Hematopoietic multipotent progenitor cell treated with erythropoietin and hydrocortisone succinate and interleukin-3 and kit ligand, for 15 days (in vitro differentiated cells): ENCODE measurements around the gene WASHC2A.
A peak's percentile ranks its signal among the peaks of the same experiment; 100 is the strongest.
"Not testable (repeated sequence)": the region's sequence is repeated elsewhere in the genome, so short reads cannot be mapped to it uniquely, and the experiment has no call there.

Source experiments
- DNase-seq: peaks from one replicate; pipeline ENCODE4 v3.0.0-alpha.2; 2015; ENCODE audit warnings: low spot score

The WASHC2A gene

GRCh38 chr10:50067546-50068351 is at the start of gene WASHC2A:
TSS of gene WASHC2A (plus strand) at chr10:50067954. CDS start at chr10:50068006, 52 bp downstream.
- DNase-seq = peak; percentile 86

GRCh38 chr10:50019279-50019678 is 48.5 kb upstream of the WASHC2A start:
- DNase-seq = not testable (repeated sequence)

- DNase-seq = not testable (repeated sequence)
Measured at GRCh38 chr10:50020451-50021024, 47.2 kb upstream of the WASHC2A start.

- DNase-seq = no peak
Measured at GRCh38 chr10:50021646-50022045, 46.1 kb upstream of the WASHC2A start.

- not testable (repeated sequence) for DNase-seq
Measured at GRCh38 chr10:50024716-50025383, 42.9 kb upstream of the WASHC2A start.

- no peak for DNase-seq
Measured at GRCh38 chr10:50025627-50026026, 42.1 kb upstream of the WASHC2A start.

- no peak for DNase-seq
Measured at GRCh38 chr10:50027195-50027594, 40.6 kb upstream of the WASHC2A start.

- DNase-seq = no peak
Measured at GRCh38 chr10:50033481-50033880, 34.3 kb upstream of the WASHC2A start.

GRCh38 chr10:50035337-50035736 is 32.4 kb upstream of the WASHC2A start:
- not testable (repeated sequence) for DNase-seq

- no peak for DNase-seq
Measured at GRCh38 chr10:50044941-50045664, 22.7 kb upstream of the WASHC2A start.

GRCh38 chr10:50046457-50046856 is 21.3 kb upstream of the WASHC2A start:
- DNase-seq = not testable (repeated sequence)

GRCh38 chr10:50047594-50047993 is 20.2 kb upstream of the WASHC2A start:
- DNase-seq = not testable (repeated sequence)

- not testable (repeated sequence) for DNase-seq
Measured at GRCh38 chr10:50051995-50052660, 15.6 kb upstream of the WASHC2A start.

- DNase-seq = not testable (repeated sequence)
Measured at GRCh38 chr10:50052778-50053376, 14.9 kb upstream of the WASHC2A start.

- DNase-seq = not testable (repeated sequence)
Measured at GRCh38 chr10:50055494-50056292, 12.1 kb upstream of the WASHC2A start.

- not testable (repeated sequence) for DNase-seq
Measured at GRCh38 chr10:50056654-50057053, 11.1 kb upstream of the WASHC2A start.

- DNase-seq = not testable (repeated sequence)
Measured at GRCh38 chr10:50058727-50059126, 9.0 kb upstream of the WASHC2A start.

GRCh38 chr10:50059946-50060345 is 7.8 kb upstream of the WASHC2A start:
- DNase-seq = not testable (repeated sequence)

GRCh38 chr10:50061548-50061947 is 6.2 kb upstream of the WASHC2A start:
- DNase-seq = not testable (repeated sequence)

GRCh38 chr10:50063100-50063499 is 4.7 kb upstream of the WASHC2A start:
- no peak for DNase-seq
